Panc1 (cell line): ENCODE measurements around the gene BRCA1. TPM values are rescaled to one million over a fixed set of nuclear protein-coding genes. Genes with fewer than 3 reads are reported as not detected.
"Not testable (repeated sequence)": the region's sequence is repeated elsewhere in the genome, so short reads cannot be mapped to it uniquely, and the experiment has no call there.

Source experiments
- ATAC-seq: fragments of 200-7000 bp; cut with Tn5 transposase; 2 replicates; pipeline ENCODE4 v1.9.1; 2020; ENCODE audit warnings: mild to moderate bottlenecking, moderate library complexity
- BruUV-seq: library from RNA; stranded (reverse); fragments of 400-500 nt; replicated peaks from 2 replicates; lab custom pipeline; 2021; lab: Mats Ljungman, UMichigan
- CTCF ChIA-PET: fragments of 300-600 bp; sonication (Branson Sonifier 250); formaldehyde crosslinking; loops from one replicate; lab custom pipeline; 2022; ENCODE audit warnings: antibody characterized with exemption; lab: Charles Lee
- POLR2A ChIA-PET: fragments of 300-600 bp; sonication (Branson Sonifier 250); formaldehyde crosslinking; loops from one replicate; lab custom pipeline; 2022; ENCODE audit warnings: antibody characterized with exemption; lab: Charles Lee
- DNase-seq: peaks from one replicate; pipeline ENCODE4 v3.0.0-alpha.2; 2010; ENCODE audit warnings: low read depth, low spot score
- H3K27ac ChIP-seq: 2 replicates; pipeline ENCODE4 v1.5.1; 2011; ENCODE audit warnings: mild to moderate bottlenecking, low read length, inconsistent platforms
- H3K27me3 ChIP-seq: fragments of 200-500 bp; sonication (Bioruptor generic); 2 replicates; pipeline ENCODE4 v1.6.0; 2014; ENCODE audit warnings: low read length, inconsistent platforms; ENCODE audit not compliant: control insufficient read depth, insufficient read depth
- H3K36me3 ChIP-seq: fragments of 200-500 bp; sonication (Bioruptor generic); 2 replicates; pipeline ENCODE4 v1.5.1; 2014; ENCODE audit warnings: inconsistent platforms, mild to moderate bottlenecking, low read length, moderate library complexity; ENCODE audit not compliant: control insufficient read depth, insufficient read depth
- H3K4me1 ChIP-seq: 2 replicates; pipeline ENCODE4 v1.5.1; 2011; ENCODE audit warnings: inconsistent platforms, mild to moderate bottlenecking, low read length, moderate library complexity; ENCODE audit not compliant: control insufficient read depth, insufficient read depth
- H3K4me3 ChIP-seq, 2 experiments: 2 replicates each; pipeline ENCODE4 v1.5.1; 2011 to 2012; ENCODE audit warnings: low read depth in 2 of 2, low read length in 2 of 2, mild to moderate bottlenecking in 2 of 2, inconsistent platforms in 1 of 2, moderate library complexity in 1 of 2
- H3K9me3 ChIP-seq: fragments of 200-500 bp; sonication (Bioruptor generic); 2 replicates; pipeline ENCODE4 v1.5.1; 2014; ENCODE audit warnings: low read depth, mild to moderate bottlenecking, inconsistent platforms, low read length, moderate library complexity; ENCODE audit not compliant: control insufficient read depth, insufficient read depth
- CTCF ChIP-seq: fragments of 450-650 bp; IDR thresholded peaks from 2 replicates; pipeline ENCODE4 v1.5.1; 2017; ENCODE audit warnings: mild to moderate bottlenecking
- POLR2AphosphoS5 ChIP-seq: IDR thresholded peaks from 2 replicates; pipeline ENCODE4 v1.6.1; 2012; ENCODE audit warnings: mild to moderate bottlenecking, low read depth, low read length, moderate library complexity
- REST ChIP-seq, 2 experiments: IDR thresholded peaks; 2 replicates each; pipeline ENCODE4 v1.6.1; 2011 to 2012; ENCODE audit warnings: low read depth in 2 of 2, control low read depth in 1 of 2, low read length in 1 of 2, mild to moderate bottlenecking in 1 of 2, moderate library complexity in 1 of 2; ENCODE audit not compliant: insufficient read depth in 1 of 2
- SIN3A ChIP-seq: IDR thresholded peaks from 2 replicates; pipeline ENCODE4 v1.6.1; 2012; ENCODE audit warnings: low read depth, mild to moderate bottlenecking, low read length, moderate library complexity, borderline replicate concordance; ENCODE audit not compliant: insufficient read depth
- TCF7L2 ChIP-seq: IDR thresholded peaks from 2 replicates; pipeline ENCODE4 v1.6.1; 2011; ENCODE audit warnings: mild to moderate bottlenecking, low read depth, low read length, inconsistent platforms
- in situ Hi-C: cut with HindIII; loops from 2 replicates; pipeline ENCODE4 v1.10.0; 2016; ENCODE audit warnings: low sequenced_read_pairs, low pct_unique_long_range_greater_than_20kb
- intact Hi-C: fragments of 100-400 bp; cut with micrococcal nuclease; formaldehyde crosslinking; loops from one replicate; pipeline ENCODE4 v1.10.0; 2022; ENCODE audit not compliant: unreplicated experiment
- total RNA-seq: library from RNA; stranded (reverse); gene quantifications from one replicate; pipeline ENCODE4 v1.2.1, GENCODE V29; 2021; ENCODE audit not compliant: unreplicated experiment

Gene BRCA1
- total RNA-seq, 1 experiment from 2014 or later = 29.9 TPM

GRCh38 chr17:43136574-43136973 lies 11.4 kb upstream of the BRCA1 start:
- in situ Hi-C loops, H3K27ac ChIP-seq, intact Hi-C loops, CTCF ChIA-PET, H3K4me1 ChIP-seq, H3K36me3 ChIP-seq, POLR2A ChIA-PET, H3K4me3 ChIP-seq, H3K9me3 ChIP-seq, DNase-seq, ATAC-seq, H3K27me3 ChIP-seq: not testable (repeated sequence)
- TSS peak; percentile 45 for BruUV-seq

DNA sequence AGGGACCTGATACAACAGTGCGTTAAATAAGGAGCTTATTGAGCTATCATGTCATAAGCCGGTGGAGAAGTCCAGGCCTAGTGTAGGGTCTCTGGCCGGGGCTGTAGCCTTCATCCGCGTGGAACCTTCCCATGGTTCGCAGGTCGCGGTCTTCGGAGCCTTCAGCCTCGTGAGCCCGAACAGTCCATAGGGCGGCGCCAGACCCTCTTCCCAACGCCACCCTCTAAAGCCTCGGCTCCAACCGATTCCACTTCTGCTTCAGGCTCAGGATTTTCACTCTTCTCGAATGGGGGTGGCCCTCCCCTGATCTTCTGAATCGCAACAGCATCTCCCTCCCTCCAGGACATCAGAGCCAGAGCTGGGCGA lies 10.3 kb upstream of the BRCA1 start:
- 0 out of 2 replicates have a peak, but pooled peaks cover 2% of the 10 kb centered on the region for H3K36me3 ChIP-seq
- no TSS peak for BruUV-seq
- ChIA-PET POLR2A (no interaction called here), CTCF (no interaction called here)
- no peaks in the 10 kb centered on the region for H3K4me1 ChIP-seq
- H3K27ac ChIP-seq = no peak overlapping the region
- intact Hi-C loops = no loop called here
- no peak for TF ChIP-seq SIN3A
- no peak for TF ChIP-seq POLR2AphosphoS5
- TF ChIP-seq CTCF = no peak
- TF ChIP-seq TCF7L2 = no peak
- no peak for TF ChIP-seq REST (IDR thresholded peaks at IDR 0.05; ENCODE audit: insufficient read depth in 1 of 2, low read depth in 2 of 2, low read length in 1 of 2)
- H3K27me3 ChIP-seq = no peaks in the 10 kb centered on the region
- in situ Hi-C loops = no loop called here
- H3K4me3 ChIP-seq = no peak overlapping the region
- DNase-seq = no peak
- no peaks in the 10 kb centered on the region for H3K9me3 ChIP-seq
- no peak for ATAC-seq

DNA sequence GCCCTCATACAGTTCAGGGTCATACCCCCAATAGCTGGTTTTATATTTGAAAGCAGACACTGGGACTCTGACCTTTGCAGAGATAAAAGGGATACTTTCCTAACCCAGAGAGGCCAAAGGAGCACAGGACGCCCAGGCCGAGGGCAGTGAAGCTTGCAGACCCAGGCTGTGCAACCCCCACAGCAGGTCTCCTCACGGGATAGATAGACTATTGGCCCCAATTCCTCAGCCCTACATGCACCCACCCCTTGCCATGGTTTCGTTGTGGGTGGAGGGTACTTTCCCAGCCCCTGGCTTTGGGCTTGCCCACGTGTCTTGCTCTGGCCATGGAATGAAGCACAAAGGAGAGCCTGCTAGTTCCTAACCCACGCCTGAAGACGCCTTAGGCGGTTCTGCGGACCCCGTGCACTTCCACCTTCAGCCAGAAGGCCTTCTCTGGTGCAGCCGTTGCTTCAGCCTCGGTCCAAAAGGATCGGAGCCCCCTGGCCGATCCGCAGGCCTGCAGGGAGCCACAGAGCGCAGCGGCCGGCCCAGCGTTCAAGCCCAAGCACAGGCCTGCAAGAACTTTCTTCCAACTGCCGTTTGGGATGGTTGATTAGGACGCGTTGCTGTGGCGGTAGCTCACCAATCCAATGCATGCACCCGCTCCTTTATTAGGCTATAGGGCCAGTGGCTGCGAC lies 9.8 kb upstream of the BRCA1 start:
- POLR2A ChIA-PET = no interaction called here
- BruUV-seq = no TSS peak

More for the DNA sequence above, 9.8 kb upstream of the BRCA1 start:
- no peaks in the 10 kb centered on the region for H3K9me3 ChIP-seq
- TF ChIP-seq CTCF (no peak), SIN3A (no peak), POLR2AphosphoS5 (no peak), TCF7L2 (no peak), REST (IDR thresholded peaks at IDR 0.05; ENCODE audit: insufficient read depth in 1 of 2, low read depth in 2 of 2, low read length in 1 of 2) (no peak)
- no peak overlapping the region for H3K27ac ChIP-seq
- no peak overlapping the region for H3K4me3 ChIP-seq
- DNase-seq (no peak), ATAC-seq (no peak)
- in situ Hi-C loops (no loop called here), intact Hi-C loops (no loop called here)
- CTCF ChIA-PET = no interaction called here
- no peaks in the 10 kb centered on the region for H3K4me1 ChIP-seq
- 0 out of 2 replicates have a peak, but pooled peaks cover 2% of the 10 kb centered on the region for H3K36me3 ChIP-seq
- no peaks in the 10 kb centered on the region for H3K27me3 ChIP-seq
